ENCODE data around the gene TBC1D1.

The TBC1D1 gene

GRCh38 chr4:37924946-37925345 lies 34.1 kb downstream of the TBC1D1 start:
- no peak for DNase-seq

GRCh38 chr4:37927434-37927833 lies 36.5 kb downstream of the TBC1D1 start:
- no peak for DNase-seq

- DNase-seq: no peak
These were observed 37.8 kb downstream of the TBC1D1 start for GRCh38 chr4:37928426-37929416.

- DNase-seq: no peak
These were observed 43.2 kb downstream of the TBC1D1 start for GRCh38 chr4:37934096-37934495.

GRCh38 chr4:37934609-37935008 lies 43.7 kb downstream of the TBC1D1 start:
- DNase-seq: no peak

- DNase-seq: no peak
These were observed 44.1 kb downstream of the TBC1D1 start for GRCh38 chr4:37935026-37935425.

GRCh38 chr4:37936889-37937498 lies 46.1 kb downstream of the TBC1D1 start:
- no peak for DNase-seq

GRCh38 chr4:37938208-37938607 lies 47.3 kb downstream of the TBC1D1 start:
- DNase-seq: no peak

- DNase-seq: no peak
These were observed 55.8 kb downstream of the TBC1D1 start for GRCh38 chr4:37946503-37947179.

GRCh38 chr4:37948542-37948941 lies 57.7 kb downstream of the TBC1D1 start:
- DNase-seq: no peak

GRCh38 chr4:37949636-37950426 lies 58.9 kb downstream of the TBC1D1 start:
- DNase-seq: no peak

- DNase-seq: no peak
These were observed 60.8 kb downstream of the TBC1D1 start for GRCh38 chr4:37951461-37952352.

GRCh38 chr4:37953156-37953555 lies 62.3 kb downstream of the TBC1D1 start:
- no peak for DNase-seq

GRCh38 chr4:37953620-37954293 lies 62.9 kb downstream of the TBC1D1 start:
- DNase-seq: no peak

GRCh38 chr4:37956941-37957340 lies 66.1 kb downstream of the TBC1D1 start:
- no peak for DNase-seq

- no peak for DNase-seq
These were observed 68.0 kb downstream of the TBC1D1 start for GRCh38 chr4:37958932-37959331.

- no peak for DNase-seq
These were observed 69.2 kb downstream of the TBC1D1 start, which contains the start of gene PTTG2 for GRCh38 chr4:37960098-37960497. PTTG2 (plus strand) TSS chr4:37960398; CDS start chr4:37960435, 37 bp downstream.

- DNase-seq: no peak
These were observed 70.0 kb downstream of the TBC1D1 start for GRCh38 chr4:37960679-37961450.

GRCh38 chr4:37964734-37965457 lies 74.0 kb downstream of the TBC1D1 start:
- DNase-seq: no peak

All from T-helper 9 cell (primary cell).